Fibroblast of lung (primary cell): ENCODE data around the gene EBF3.

Source experiments
- EZH2 ChIP-seq: IDR thresholded peaks from 2 replicates; pipeline ENCODE4 v1.5.1; 2012; ENCODE audit warnings: low read length, control low read depth, mild to moderate bottlenecking; ENCODE audit errors: missing control alignments
- TF ChIP-seq, protein P1 (sequence below), 2 donors: IDR thresholded peaks in 1 of 2; conservative IDR thresholded peaks in 1 of 2; 1 replicate in 1 of 2; 2 replicates in 1 of 2; pipeline ENCODE4 v1.5.1; 2011 to 2012; ENCODE audit warnings: low read length in 2 of 2, control low read depth in 1 of 2, inconsistent platforms in 1 of 2, low read depth in 1 of 2, mild to moderate bottlenecking in 1 of 2

DNA sequence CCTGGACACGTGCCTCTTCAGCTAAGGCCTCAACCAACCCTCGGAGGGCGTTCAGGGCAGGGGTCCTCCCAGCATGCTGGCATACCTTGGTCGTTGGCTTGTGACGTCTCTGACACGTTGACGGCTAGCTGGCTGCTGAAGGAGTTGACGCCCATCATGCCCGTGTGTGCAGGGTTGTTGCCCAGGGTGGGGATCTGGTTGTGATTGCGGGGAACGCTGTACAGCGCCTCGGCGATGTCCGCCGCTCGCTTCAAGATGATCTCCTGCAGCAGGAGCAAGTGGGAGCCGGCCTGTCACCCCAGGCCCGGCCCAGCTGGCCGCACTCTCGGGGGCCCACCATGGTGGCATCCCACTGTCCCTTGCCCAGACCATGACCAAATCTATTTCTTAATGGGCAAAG lies 122.0 kb downstream of the EBF3 start:
- TF ChIP-seq, protein P1, sequence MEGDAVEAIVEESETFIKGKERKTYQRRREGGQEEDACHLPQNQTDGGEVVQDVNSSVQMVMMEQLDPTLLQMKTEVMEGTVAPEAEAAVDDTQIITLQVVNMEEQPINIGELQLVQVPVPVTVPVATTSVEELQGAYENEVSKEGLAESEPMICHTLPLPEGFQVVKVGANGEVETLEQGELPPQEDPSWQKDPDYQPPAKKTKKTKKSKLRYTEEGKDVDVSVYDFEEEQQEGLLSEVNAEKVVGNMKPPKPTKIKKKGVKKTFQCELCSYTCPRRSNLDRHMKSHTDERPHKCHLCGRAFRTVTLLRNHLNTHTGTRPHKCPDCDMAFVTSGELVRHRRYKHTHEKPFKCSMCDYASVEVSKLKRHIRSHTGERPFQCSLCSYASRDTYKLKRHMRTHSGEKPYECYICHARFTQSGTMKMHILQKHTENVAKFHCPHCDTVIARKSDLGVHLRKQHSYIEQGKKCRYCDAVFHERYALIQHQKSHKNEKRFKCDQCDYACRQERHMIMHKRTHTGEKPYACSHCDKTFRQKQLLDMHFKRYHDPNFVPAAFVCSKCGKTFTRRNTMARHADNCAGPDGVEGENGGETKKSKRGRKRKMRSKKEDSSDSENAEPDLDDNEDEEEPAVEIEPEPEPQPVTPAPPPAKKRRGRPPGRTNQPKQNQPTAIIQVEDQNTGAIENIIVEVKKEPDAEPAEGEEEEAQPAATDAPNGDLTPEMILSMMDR (conservative IDR thresholded peaks at IDR 0.05 in 1 of 2, IDR thresholded peaks at IDR 0.05 in 1 of 2; ENCODE audit: low read depth in 1 of 2, low read length in 2 of 2) = no peak
- no peak for TF ChIP-seq EZH2
